Measurements from ENCODE around the gene CREBBP. TPM values are rescaled to one million over a fixed set of nuclear protein-coding genes. Genes with fewer than 3 reads are reported as not detected.

Gene CREBBP
- total RNA-seq, 2 experiments from 2014 or later = 26.6 to 29.5 TPM

- ChIA-PET CTCF (no interaction called here), POLR2A (no interaction called here)
- no peaks in the 10 kb centered on the region for H3K27me3 Mint-ChIP-seq
- H3K4me1 Mint-ChIP-seq (ENCODE audit: low read depth) = no peaks in the 10 kb centered on the region
- peaks cover 8% of the 10 kb centered on the region for H3K36me3 Mint-ChIP-seq
- no peaks in the 10 kb centered on the region for H3K9me3 Mint-ChIP-seq
- intact Hi-C loops (cut with micrococcal nuclease) = no loop called here
- no peak for DNase-seq
- no peak overlapping the region for H3K27ac Mint-ChIP-seq
- H3K4me3 Mint-ChIP-seq = no peak overlapping the region
These were observed 124.4 kb downstream of the CREBBP start for GRCh38 chr16:3756113-3756512.

GRCh38 chr16:3755249-3755648, 125.3 kb downstream of the CREBBP start:
- POLR2A ChIA-PET = no interaction called here
- no peak for DNase-seq
- peaks cover 4% of the 10 kb centered on the region for H3K4me1 Mint-ChIP-seq (ENCODE audit: low read depth)
- CTCF ChIA-PET = no interaction called here
- peaks cover 11% of the 10 kb centered on the region for H3K36me3 Mint-ChIP-seq
- H3K27me3 Mint-ChIP-seq = no peaks in the 10 kb centered on the region
- intact Hi-C loops (cut with micrococcal nuclease) = no loop called here
- H3K27ac Mint-ChIP-seq = no peak overlapping the region
- H3K4me3 Mint-ChIP-seq = no peak overlapping the region
- H3K9me3 Mint-ChIP-seq = no peaks in the 10 kb centered on the region

- CTCF ChIA-PET = no interaction called here
- H3K36me3 Mint-ChIP-seq = peaks cover 13% of the 10 kb centered on the region
These were observed 125.7 kb downstream of the CREBBP start for GRCh38 chr16:3754772-3755171.

GRCh38 chr16:3754081-3754703, 126.3 kb downstream of the CREBBP start:
- ChIA-PET POLR2A (no interaction called here), CTCF (no interaction called here)
- Mint-ChIP-seq H3K27me3 (no peaks in the 10 kb centered on the region), H3K4me3 (no peak overlapping the region), H3K9me3 (no peaks in the 10 kb centered on the region), H3K4me1 (ENCODE audit: low read depth) (peaks cover 10% of the 10 kb centered on the region), H3K36me3 (peaks cover 14% of the 10 kb centered on the region), H3K27ac (no peak overlapping the region)
- intact Hi-C loops (cut with micrococcal nuclease) = no loop called here
- DNase-seq = no peak

More at GRCh38 chr16:3754772-3755171, 125.7 kb downstream of the CREBBP start:
- H3K4me3 Mint-ChIP-seq = no peak overlapping the region
- intact Hi-C loops (cut with micrococcal nuclease) = no loop called here
- no peak overlapping the region for H3K27ac Mint-ChIP-seq
- no peaks in the 10 kb centered on the region for H3K27me3 Mint-ChIP-seq
- no peak for DNase-seq
- POLR2A ChIA-PET = no interaction called here
- no peaks in the 10 kb centered on the region for H3K9me3 Mint-ChIP-seq
- H3K4me1 Mint-ChIP-seq (ENCODE audit: low read depth) = peaks cover 9% of the 10 kb centered on the region

- intact Hi-C loops (cut with micrococcal nuclease) = no loop called here
- Mint-ChIP-seq H3K9me3 (no peaks in the 10 kb centered on the region), H3K4me1 (ENCODE audit: low read depth) (peaks cover 10% of the 10 kb centered on the region), H3K4me3 (no peak overlapping the region), H3K36me3 (peaks cover 16% of the 10 kb centered on the region), H3K27ac (no peak overlapping the region), H3K27me3 (no peaks in the 10 kb centered on the region)
- DNase-seq = no peak
- CTCF ChIA-PET = no interaction called here
- POLR2A ChIA-PET = no interaction called here
These were observed 127.5 kb downstream of the CREBBP start for GRCh38 chr16:3752984-3753383.

- Mint-ChIP-seq H3K27me3 (no peaks in the 10 kb centered on the region), H3K4me3 (no peak overlapping the region), H3K9me3 (no peaks in the 10 kb centered on the region), H3K27ac (no peak overlapping the region), H3K36me3 (peaks cover 11% of the 10 kb centered on the region), H3K4me1 (ENCODE audit: low read depth) (peaks cover 10% of the 10 kb centered on the region)
- ChIA-PET CTCF (interaction anchor here (0.6 kb wide), 1 partner anchor 10 kb away, joined by 4 read pairs; no protein-coding TSS in a partner anchor), POLR2A (no interaction called here)
- intact Hi-C loops (cut with micrococcal nuclease) = no loop called here
- DNase-seq = no peak
These were observed 128.6 kb downstream of the CREBBP start for GRCh38 chr16:3751878-3752277.

- Mint-ChIP-seq H3K4me1 (ENCODE audit: low read depth) (peaks cover 10% of the 10 kb centered on the region), H3K9me3 (no peaks in the 10 kb centered on the region), H3K27ac (no peak overlapping the region), H3K4me3 (no peak overlapping the region), H3K27me3 (no peaks in the 10 kb centered on the region), H3K36me3 (peaks cover 22% of the 10 kb centered on the region)
- ChIA-PET CTCF (no interaction called here), POLR2A (no interaction called here)
- intact Hi-C loops (cut with micrococcal nuclease) = no loop called here
- DNase-seq = no peak
These were observed 132.2 kb downstream of the CREBBP start for GRCh38 chr16:3748307-3748706.

GRCh38 chr16:3745751-3746355, 134.7 kb downstream of the CREBBP start:
- peaks cover 28% of the 10 kb centered on the region for H3K36me3 Mint-ChIP-seq
- DNase-seq = no peak
- no peaks in the 10 kb centered on the region for H3K9me3 Mint-ChIP-seq
- ChIA-PET CTCF (no interaction called here), POLR2A (no interaction called here)
- H3K4me3 Mint-ChIP-seq = no peak overlapping the region
- H3K4me1 Mint-ChIP-seq (ENCODE audit: low read depth) = peaks cover 10% of the 10 kb centered on the region
- intact Hi-C loops (cut with micrococcal nuclease) = no loop called here
- H3K27me3 Mint-ChIP-seq = no peaks in the 10 kb centered on the region
- no peak overlapping the region for H3K27ac Mint-ChIP-seq

- ChIA-PET POLR2A (no interaction called here), CTCF (no interaction called here)
- Mint-ChIP-seq H3K9me3 (no peaks in the 10 kb centered on the region), H3K27me3 (no peaks in the 10 kb centered on the region), H3K4me3 (no peak overlapping the region), H3K4me1 (ENCODE audit: low read depth) (no peaks in the 10 kb centered on the region), H3K36me3 (peaks cover 27% of the 10 kb centered on the region), H3K27ac (no peak overlapping the region)
- intact Hi-C loops (cut with micrococcal nuclease) = no loop called here
- DNase-seq = no peak
These were observed 136.5 kb downstream of the CREBBP start for GRCh38 chr16:3744018-3744417.

- no peak for DNase-seq
- Mint-ChIP-seq H3K27me3 (no peaks in the 10 kb centered on the region), H3K9me3 (no peaks in the 10 kb centered on the region), H3K36me3 (peaks cover 43% of the 10 kb centered on the region), H3K4me1 (ENCODE audit: low read depth) (no peaks in the 10 kb centered on the region), H3K4me3 (no peak overlapping the region), H3K27ac (no peak overlapping the region)
- intact Hi-C loops (cut with micrococcal nuclease) = no loop called here
- CTCF ChIA-PET = interaction anchor here (0.6 kb wide), 1 partner anchor 51 kb away, joined by 3 read pairs; no protein-coding TSS in a partner anchor
- POLR2A ChIA-PET = no interaction called here
These were observed 139.6 kb downstream of the CREBBP start for GRCh38 chr16:3740934-3741333.

GRCh38 chr16:3740186-3740585, 140.3 kb downstream of the CREBBP start:
- no peak overlapping the region for H3K4me3 Mint-ChIP-seq
- ChIA-PET CTCF (no interaction called here), POLR2A (interaction anchor here (0.5 kb wide), 1 partner anchor 40 kb away, joined by 5 read pairs; no protein-coding TSS in a partner anchor)
- no peaks in the 10 kb centered on the region for H3K27me3 Mint-ChIP-seq
- peaks cover 42% of the 10 kb centered on the region for H3K36me3 Mint-ChIP-seq
- no peak overlapping the region for H3K27ac Mint-ChIP-seq
- H3K9me3 Mint-ChIP-seq = no peaks in the 10 kb centered on the region
- H3K4me1 Mint-ChIP-seq (ENCODE audit: low read depth) = no peaks in the 10 kb centered on the region
- no peak for DNase-seq
- intact Hi-C loops (cut with micrococcal nuclease) = no loop called here

GRCh38 chr16:3739636-3740035, 140.9 kb downstream of the CREBBP start:
- DNase-seq = no peak
- CTCF ChIA-PET = no interaction called here
- Mint-ChIP-seq H3K36me3 (peaks cover 44% of the 10 kb centered on the region), H3K27ac (no peak overlapping the region), H3K4me3 (no peak overlapping the region), H3K4me1 (ENCODE audit: low read depth) (no peaks in the 10 kb centered on the region), H3K27me3 (no peaks in the 10 kb centered on the region), H3K9me3 (no peaks in the 10 kb centered on the region)
- POLR2A ChIA-PET = interaction anchor here (0.5 kb wide), 1 partner anchor 40 kb away, joined by 5 read pairs; no protein-coding TSS in a partner anchor
- intact Hi-C loops (cut with micrococcal nuclease) = no loop called here

- Mint-ChIP-seq H3K27ac (no peak overlapping the region), H3K36me3 (peaks cover 45% of the 10 kb centered on the region)
- POLR2A ChIA-PET = no interaction called here
These were observed 142.0 kb downstream of the CREBBP start for GRCh38 chr16:3738541-3738940.

More at GRCh38 chr16:3738541-3738940, 142.0 kb downstream of the CREBBP start:
- CTCF ChIA-PET = interaction anchor here (0.6 to 1.1 kb wide), 3 partner anchors 20 to 440 kb away, joined by 3 to 6 read pairs (median 3); no protein-coding TSS in a partner anchor
- DNase-seq = no peak
- H3K4me1 Mint-ChIP-seq (ENCODE audit: low read depth) = no peaks in the 10 kb centered on the region
- intact Hi-C loops (cut with micrococcal nuclease) = no loop called here
- no peaks in the 10 kb centered on the region for H3K9me3 Mint-ChIP-seq
- H3K4me3 Mint-ChIP-seq = no peak overlapping the region
- H3K27me3 Mint-ChIP-seq = no peaks in the 10 kb centered on the region

All from activated CD4-positive, alpha-beta memory T cell treated with anti-CD3 and anti-CD28 coated beads for 36 hours (primary cell).